Measurements from ENCODE around the gene RDH13.

Gene RDH13

DNA sequence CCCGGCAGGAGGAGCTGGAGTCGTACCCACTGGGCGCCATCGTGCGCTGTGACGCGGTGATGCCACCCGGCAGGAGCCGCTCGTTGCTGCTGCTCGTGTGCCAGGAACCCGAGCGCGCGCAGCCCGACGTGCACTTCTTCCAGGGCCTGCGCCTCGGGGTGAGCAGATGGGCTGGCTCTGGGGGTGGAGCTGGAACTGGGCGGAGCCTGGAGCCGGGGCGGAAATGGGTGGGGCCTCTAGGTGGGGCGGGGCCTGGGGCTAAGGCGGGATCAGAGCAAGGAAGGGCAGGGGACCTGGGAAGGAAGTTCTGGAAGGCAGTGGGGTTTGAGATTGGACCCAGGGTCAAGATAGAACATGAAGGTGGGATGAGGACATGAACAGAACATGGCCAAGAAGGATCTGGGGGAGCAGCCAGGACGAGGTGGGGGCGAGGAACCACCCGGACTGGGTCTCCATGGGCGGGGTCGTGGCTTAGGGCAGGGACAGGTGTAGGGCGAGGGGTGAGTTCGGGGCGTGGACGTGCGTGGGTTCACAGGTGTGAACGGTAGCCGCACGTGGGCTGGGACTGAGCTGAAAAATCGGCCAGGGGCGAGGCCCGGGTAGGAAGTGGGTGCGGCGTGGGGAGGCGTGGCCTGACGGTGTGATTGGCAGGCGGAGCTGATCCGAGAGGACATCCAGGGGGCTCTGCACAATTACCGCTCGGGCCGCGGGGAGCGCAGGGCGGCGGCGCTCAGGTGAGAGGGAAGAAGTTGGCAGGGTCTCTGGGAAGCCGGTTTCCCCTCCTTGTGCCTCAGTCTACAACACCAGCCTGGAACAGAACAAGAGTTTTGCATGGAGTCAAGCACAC lies 17.4 kb upstream of the RDH13 start:
- Mint-ChIP-seq H3K27me3 (ENCODE audit: low read depth) (peaks cover 92% of the 10 kb centered on the region), H3K4me3 (peak overlapping the region; percentile 75 to 77 (median 76)), H3K4me1 (peaks cover 6% of the 10 kb centered on the region), H3K27ac (peak overlapping the region in 1 of 3 experiments; percentile 40), H3K36me3 (ENCODE audit: low read depth) (peaks cover 3% of the 10 kb centered on the region), H3K9me3 (peaks cover 3% of the 10 kb centered on the region)
- TF ChIP-seq, protein P1, sequence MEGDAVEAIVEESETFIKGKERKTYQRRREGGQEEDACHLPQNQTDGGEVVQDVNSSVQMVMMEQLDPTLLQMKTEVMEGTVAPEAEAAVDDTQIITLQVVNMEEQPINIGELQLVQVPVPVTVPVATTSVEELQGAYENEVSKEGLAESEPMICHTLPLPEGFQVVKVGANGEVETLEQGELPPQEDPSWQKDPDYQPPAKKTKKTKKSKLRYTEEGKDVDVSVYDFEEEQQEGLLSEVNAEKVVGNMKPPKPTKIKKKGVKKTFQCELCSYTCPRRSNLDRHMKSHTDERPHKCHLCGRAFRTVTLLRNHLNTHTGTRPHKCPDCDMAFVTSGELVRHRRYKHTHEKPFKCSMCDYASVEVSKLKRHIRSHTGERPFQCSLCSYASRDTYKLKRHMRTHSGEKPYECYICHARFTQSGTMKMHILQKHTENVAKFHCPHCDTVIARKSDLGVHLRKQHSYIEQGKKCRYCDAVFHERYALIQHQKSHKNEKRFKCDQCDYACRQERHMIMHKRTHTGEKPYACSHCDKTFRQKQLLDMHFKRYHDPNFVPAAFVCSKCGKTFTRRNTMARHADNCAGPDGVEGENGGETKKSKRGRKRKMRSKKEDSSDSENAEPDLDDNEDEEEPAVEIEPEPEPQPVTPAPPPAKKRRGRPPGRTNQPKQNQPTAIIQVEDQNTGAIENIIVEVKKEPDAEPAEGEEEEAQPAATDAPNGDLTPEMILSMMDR (IDR thresholded peaks at IDR 0.05; ENCODE audit: unreplicated experiment in 3 of 3), result no peak

DNA sequence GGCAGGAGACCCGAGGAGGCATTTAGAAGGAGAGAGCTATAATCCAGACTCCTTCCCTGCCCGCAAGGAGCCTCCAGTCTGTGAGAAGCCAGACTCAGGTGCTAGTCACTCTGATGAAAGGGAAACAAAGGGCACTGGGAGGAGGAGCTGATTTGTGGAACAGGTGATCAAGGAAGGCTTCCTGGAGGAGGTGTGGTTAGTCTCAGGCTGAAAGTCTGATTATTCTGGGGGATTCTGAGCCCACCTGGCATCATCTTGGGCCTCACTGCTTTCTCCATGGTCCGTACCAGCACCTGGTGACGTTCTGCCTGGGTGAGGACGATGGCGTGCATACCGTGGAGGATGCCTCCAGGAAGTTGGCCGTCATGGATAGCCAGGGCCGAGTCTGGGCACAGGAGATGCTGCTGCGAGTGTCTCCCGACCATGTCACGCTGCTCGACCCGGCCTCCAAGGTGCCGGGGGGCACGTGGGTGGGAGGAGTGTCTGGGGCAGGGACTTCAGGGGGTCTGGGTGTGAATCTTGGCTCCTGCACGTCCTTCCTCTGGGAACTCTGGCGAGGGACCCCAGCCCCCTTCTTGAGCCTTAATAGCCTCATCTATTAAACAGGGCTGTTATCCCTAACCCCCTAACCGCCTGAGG lies 16.6 kb upstream of the RDH13 start:
- TF ChIP-seq, protein P1 (IDR thresholded peaks at IDR 0.05; ENCODE audit: unreplicated experiment in 3 of 3), result no peak
- Mint-ChIP-seq H3K4me3 (peak overlapping the region in 2 of 3 experiments; percentile 22 to 77), H3K36me3 (ENCODE audit: low read depth) (peaks cover 3% of the 10 kb centered on the region), H3K27me3 (ENCODE audit: low read depth) (peaks cover 91% of the 10 kb centered on the region), H3K4me1 (peaks cover 6% of the 10 kb centered on the region), H3K9me3 (peaks cover 3% of the 10 kb centered on the region), H3K27ac (no peak overlapping the region)

DNA sequence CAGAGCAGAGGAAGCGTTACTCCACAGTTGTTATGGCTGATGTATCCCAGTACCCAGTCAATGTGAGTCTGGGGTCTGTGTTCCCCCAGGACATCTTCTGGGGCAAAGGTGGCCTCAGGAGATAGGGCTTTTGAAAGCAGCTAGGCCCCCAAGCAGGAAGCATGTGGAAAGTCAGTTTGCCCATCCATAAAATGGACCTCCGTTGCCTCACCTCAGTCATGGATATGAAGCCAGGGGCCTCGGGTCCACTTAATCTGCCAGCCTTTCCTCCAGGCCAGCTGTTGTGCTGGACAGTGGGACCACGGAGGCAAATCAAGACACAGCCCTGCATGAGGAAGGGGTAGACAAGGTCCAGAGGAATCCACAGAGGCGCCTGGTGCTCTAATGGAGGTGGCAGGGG lies 16.0 kb upstream of the RDH13 start:
- Mint-ChIP-seq H3K36me3 (ENCODE audit: low read depth) (peaks cover 3% of the 10 kb centered on the region), H3K4me3 (peak overlapping the region in 1 of 3 experiments; percentile 52), H3K27ac (no peak overlapping the region), H3K4me1 (peaks cover 6% of the 10 kb centered on the region), H3K9me3 (peaks cover 5% of the 10 kb centered on the region), H3K27me3 (ENCODE audit: low read depth) (peaks cover 89% of the 10 kb centered on the region)
- TF ChIP-seq, protein P1 (IDR thresholded peaks at IDR 0.05; ENCODE audit: unreplicated experiment in 3 of 3), result no peak

DNA sequence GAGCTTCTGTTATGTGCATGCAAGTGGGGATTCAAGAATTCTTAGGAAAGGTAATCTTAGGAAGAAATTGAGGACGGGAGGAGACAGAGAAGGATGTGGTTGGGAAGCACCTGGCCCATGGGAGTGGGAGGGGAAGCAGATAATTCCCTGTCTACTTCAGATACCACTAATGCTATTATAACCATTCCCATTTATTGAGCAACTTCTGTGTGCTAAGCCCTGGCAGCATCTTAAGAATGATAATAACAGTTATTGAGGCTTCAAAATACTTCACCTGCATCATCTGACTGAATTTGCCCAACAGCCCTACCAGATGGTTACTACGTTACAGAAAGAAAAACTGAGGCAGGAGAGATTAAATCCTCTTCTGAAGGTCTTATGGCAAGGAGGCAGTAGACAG lies 14.2 kb upstream of the RDH13 start:
- Mint-ChIP-seq H3K27ac (peak overlapping the region in 1 of 3 experiments; percentile 55), H3K27me3 (ENCODE audit: low read depth) (peaks cover 88% of the 10 kb centered on the region), H3K4me1 (peaks cover 6% of the 10 kb centered on the region), H3K9me3 (peaks cover 2% of the 10 kb centered on the region), H3K36me3 (ENCODE audit: low read depth) (no peaks in the 10 kb centered on the region), H3K4me3 (peak overlapping the region in 2 of 3 experiments; percentile 13 to 40)
- TF ChIP-seq, protein P1 (IDR thresholded peaks at IDR 0.05; ENCODE audit: unreplicated experiment in 3 of 3), result no peak

DNA sequence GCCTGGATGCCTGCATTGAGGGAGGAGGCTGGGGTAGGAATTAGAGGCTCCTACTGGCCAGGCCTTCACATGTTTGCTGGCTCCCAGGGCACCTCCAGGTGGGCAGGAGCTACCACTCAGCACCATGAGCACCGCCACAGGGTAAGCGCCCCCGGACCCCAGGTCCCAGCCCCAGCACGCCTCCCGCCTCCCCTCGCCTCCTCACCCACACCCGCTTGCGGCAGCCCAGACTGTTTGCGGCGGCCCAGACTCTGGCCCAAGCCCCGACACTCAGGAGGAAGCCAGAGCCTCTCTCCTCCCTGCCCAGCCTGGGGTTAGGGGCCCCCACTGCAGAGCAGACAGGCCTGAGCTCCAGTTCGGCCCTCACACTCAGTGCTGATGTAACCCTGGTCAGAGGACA lies 13.4 kb upstream of the RDH13 start:
- Mint-ChIP-seq H3K27me3 (ENCODE audit: low read depth) (peaks cover 88% of the 10 kb centered on the region), H3K36me3 (ENCODE audit: low read depth) (no peaks in the 10 kb centered on the region), H3K27ac (peak overlapping the region in 1 of 3 experiments; percentile 86), H3K4me3 (peak overlapping the region; percentile 39 to 75 (median 62)), H3K9me3 (peaks cover 2% of the 10 kb centered on the region), H3K4me1 (peaks cover 6% of the 10 kb centered on the region)
- TF ChIP-seq, protein P1 (IDR thresholded peaks at IDR 0.05; ENCODE audit: unreplicated experiment in 3 of 3), result no peak
